GM23248 (cell line): Measurements from ENCODE around the gene CLIP2. TPM values are rescaled to one million over a fixed set of nuclear protein-coding genes. Genes with fewer than 3 reads are reported as not detected.

Experiments used
- DNase-seq: peaks from one replicate; pipeline ENCODE4 v3.0.0-alpha.2; 2015
- H2AFZ ChIP-seq: fragments of 200-600 bp; sonication (generic); 2 replicates; pipeline ENCODE4 v1.6.1; 2016; ENCODE audit warnings: antibody characterized with exemption
- H3F3A ChIP-seq: fragments of 200-600 bp; sonication (generic); 2 replicates; pipeline ENCODE4 v1.6.1; 2016; ENCODE audit warnings: mild to moderate bottlenecking, antibody characterized with exemption, mixed run types; ENCODE audit not compliant: insufficient read depth
- H3K27ac ChIP-seq: fragments of 200-600 bp; sonication (generic); 2 replicates; pipeline ENCODE4 v1.5.1; 2016; ENCODE audit warnings: mild to moderate bottlenecking
- H3K27me3 ChIP-seq: fragments of 200-600 bp; sonication (generic); replicated peaks from 2 replicates; pipeline ENCODE4 v1.6.1; 2016; ENCODE audit warnings: mild to moderate bottlenecking; ENCODE audit not compliant: insufficient read depth
- H3K36me3 ChIP-seq: fragments of 200-600 bp; sonication (generic); 2 replicates; pipeline ENCODE4 v1.6.1; 2016; ENCODE audit warnings: low read depth, mild to moderate bottlenecking
- H3K4me1 ChIP-seq: fragments of 200-600 bp; sonication (generic); 2 replicates; pipeline ENCODE4 v1.6.1; 2016; ENCODE audit warnings: mild to moderate bottlenecking; ENCODE audit not compliant: insufficient read depth
- H3K4me2 ChIP-seq: fragments of 200-600 bp; sonication (generic); one replicate; pipeline ENCODE4 v1.6.1; 2016; ENCODE audit warnings: mild to moderate bottlenecking; ENCODE audit not compliant: unreplicated experiment
- H3K4me3 ChIP-seq: fragments of 200-600 bp; sonication (generic); 2 replicates; pipeline ENCODE4 v1.5.1; 2016; ENCODE audit warnings: mild to moderate bottlenecking
- H3K79me2 ChIP-seq: fragments of 200-600 bp; sonication (generic); 2 replicates; pipeline ENCODE4 v1.6.1; 2016; ENCODE audit warnings: mild to moderate bottlenecking; ENCODE audit not compliant: insufficient read depth
- H3K9ac ChIP-seq: fragments of 200-600 bp; sonication (generic); 2 replicates; pipeline ENCODE4 v1.6.1; 2016; ENCODE audit warnings: mild to moderate bottlenecking
- H3K9me2 ChIP-seq: fragments of 200-600 bp; sonication (generic); 2 replicates; pipeline ENCODE4 v1.6.1; 2016; ENCODE audit warnings: mixed run types, mild to moderate bottlenecking, moderate library complexity; ENCODE audit not compliant: insufficient read depth
- H3K9me3 ChIP-seq: fragments of 200-600 bp; sonication (generic); one replicate; pipeline ENCODE4 v1.6.1; 2017; ENCODE audit warnings: low read depth
- H4K20me1 ChIP-seq: fragments of 200-600 bp; sonication (generic); 2 replicates; pipeline ENCODE4 v1.6.0; 2016; ENCODE audit not compliant: insufficient read depth
- EZH2 ChIP-seq: fragments of 200-600 bp; sonication (generic); IDR thresholded peaks from 2 replicates; pipeline ENCODE4 v1.6.1; 2018; ENCODE audit warnings: antibody characterized with exemption, mild to moderate bottlenecking; ENCODE audit not compliant: insufficient read depth, poor library complexity, severe bottlenecking
- EZH2phosphoT487 ChIP-seq: fragments of 200-600 bp; sonication (generic); IDR thresholded peaks from 2 replicates; pipeline ENCODE4 v1.6.1; 2018; ENCODE audit warnings: antibody characterized with exemption, moderate library complexity, mild to moderate bottlenecking, low read depth; ENCODE audit not compliant: insufficient read depth
- WGBS, 2 experiments: methylation state at CpG; one replicate each; pipeline ENCODE4 v1.1.6; 2015 to 2017; ENCODE audit warnings: low lambda C conversion rate in 2 of 2, low coverage in 1 of 2; ENCODE audit errors: missing lambda C conversion rate in 2 of 2; 5-methylcytosine and 5-hydroxymethylcytosine counted together
- in situ Hi-C: fragments of 300-500 bp; cut with MboI; formaldehyde crosslinking; loops from 2 replicates; pipeline ENCODE4 v1.15.0; 2020
- polyA plus RNA-seq: library from polyadenylated mRNA; unstranded; fragments of >200 nt; fragmentation: Nextera tagmentation; extraction: Ambion mirVana; gene quantifications from 2 replicates; pipeline ENCODE4 v1.2.1, GENCODE V29; 2016
- total RNA-seq: library from RNA; depleted of rRNA; stranded (reverse); fragments of >200 nt; shearing (Covaris generic); gene quantifications from 2 replicates; pipeline ENCODE4 v1.2.3, GENCODE V29; 2014

CLIP2 gene
- total and polyA plus RNA-seq, 2 experiments from 2014 or later, result 13.2 to 40.7 TPM

GRCh38 chr7:74324531-74325209, 35.5 kb downstream of the CLIP2 start:
- no peak for DNase-seq
- Histone ChIP-seq H3K27me3 (no peaks in the 10 kb centered on the region), H3K27ac (no peak overlapping the region), H3K9ac (no peak overlapping the region), H3K36me3 (no peaks in the 10 kb centered on the region; the same call in 1 of the 2 replicates), H3K9me2 (no peaks in the 10 kb centered on the region), H3K9me3 (no peaks in the 10 kb centered on the region), H4K20me1 (no peaks in the 10 kb centered on the region; the same call in 1 of the 2 replicates), H3K4me3 (no peak overlapping the region), H3F3A (no peaks in the 10 kb centered on the region), H3K4me2 (no peak overlapping the region), H2AFZ (no peak overlapping the region), H3K79me2 (peaks cover 30% of the 10 kb centered on the region), H3K4me1 (no peaks in the 10 kb centered on the region)
- no peak for TF ChIP-seq EZH2
- no peak for TF ChIP-seq EZH2phosphoT487
- in situ Hi-C loops, result no loop called here
- WGBS, 2 experiments, result 54 to 61% methylated on average over 9 to 12 of the region's 12 CpGs

- no peak overlapping the region for H3K4me2 ChIP-seq
- H3K27me3 ChIP-seq, result no peaks in the 10 kb centered on the region
- H2AFZ ChIP-seq, result no peak overlapping the region
- no peak for DNase-seq
- no peaks in the 10 kb centered on the region for H3K4me1 ChIP-seq
- peaks cover 30% of the 10 kb centered on the region for H3K79me2 ChIP-seq
- H3K9me2 ChIP-seq, result no peaks in the 10 kb centered on the region
- in situ Hi-C loops, result no loop called here
- TF ChIP-seq EZH2 (no peak), EZH2phosphoT487 (no peak)
- no peak overlapping the region for H3K27ac ChIP-seq
- no peak overlapping the region for H3K4me3 ChIP-seq
- WGBS, 2 experiments, result 83 to 85% methylated on average over 9 of the region's 9 CpGs
- H3F3A ChIP-seq, result no peaks in the 10 kb centered on the region
- no peak overlapping the region for H3K9ac ChIP-seq
- no peaks in the 10 kb centered on the region for H3K9me3 ChIP-seq
- H4K20me1 ChIP-seq, result no peaks in the 10 kb centered on the region; the same call in 1 of the 2 replicates
- no peaks in the 10 kb centered on the region; the same call in 1 of the 2 replicates for H3K36me3 ChIP-seq
Observed at GRCh38 chr7:74325210-74325565, 36.0 kb downstream of the CLIP2 start.

- H2AFZ ChIP-seq, result no peak overlapping the region
- H4K20me1 ChIP-seq, result no peaks in the 10 kb centered on the region
- peaks cover 1% of the 10 kb centered on the region for H3K4me1 ChIP-seq
- DNase-seq, result no peak
- no peak overlapping the region for H3K4me3 ChIP-seq
- H3K9me3 ChIP-seq, result no peaks in the 10 kb centered on the region
- H3K79me2 ChIP-seq, result peaks cover 19% of the 10 kb centered on the region
- 74 to 82% methylated on average over 7 of the region's 7 CpGs for WGBS, 2 experiments
- TF ChIP-seq EZH2phosphoT487 (no peak), EZH2 (no peak)
- no peaks in the 10 kb centered on the region for H3K9me2 ChIP-seq
- H3K4me2 ChIP-seq, result no peak overlapping the region
- H3F3A ChIP-seq, result no peaks in the 10 kb centered on the region
- H3K36me3 ChIP-seq, result no peaks in the 10 kb centered on the region
- H3K9ac ChIP-seq, result no peak overlapping the region
- no peak overlapping the region for H3K27ac ChIP-seq
- H3K27me3 ChIP-seq, result no peaks in the 10 kb centered on the region
- in situ Hi-C loops, result no loop called here
Observed at GRCh38 chr7:74329225-74329624, 40.0 kb downstream of the CLIP2 start.

DNA sequence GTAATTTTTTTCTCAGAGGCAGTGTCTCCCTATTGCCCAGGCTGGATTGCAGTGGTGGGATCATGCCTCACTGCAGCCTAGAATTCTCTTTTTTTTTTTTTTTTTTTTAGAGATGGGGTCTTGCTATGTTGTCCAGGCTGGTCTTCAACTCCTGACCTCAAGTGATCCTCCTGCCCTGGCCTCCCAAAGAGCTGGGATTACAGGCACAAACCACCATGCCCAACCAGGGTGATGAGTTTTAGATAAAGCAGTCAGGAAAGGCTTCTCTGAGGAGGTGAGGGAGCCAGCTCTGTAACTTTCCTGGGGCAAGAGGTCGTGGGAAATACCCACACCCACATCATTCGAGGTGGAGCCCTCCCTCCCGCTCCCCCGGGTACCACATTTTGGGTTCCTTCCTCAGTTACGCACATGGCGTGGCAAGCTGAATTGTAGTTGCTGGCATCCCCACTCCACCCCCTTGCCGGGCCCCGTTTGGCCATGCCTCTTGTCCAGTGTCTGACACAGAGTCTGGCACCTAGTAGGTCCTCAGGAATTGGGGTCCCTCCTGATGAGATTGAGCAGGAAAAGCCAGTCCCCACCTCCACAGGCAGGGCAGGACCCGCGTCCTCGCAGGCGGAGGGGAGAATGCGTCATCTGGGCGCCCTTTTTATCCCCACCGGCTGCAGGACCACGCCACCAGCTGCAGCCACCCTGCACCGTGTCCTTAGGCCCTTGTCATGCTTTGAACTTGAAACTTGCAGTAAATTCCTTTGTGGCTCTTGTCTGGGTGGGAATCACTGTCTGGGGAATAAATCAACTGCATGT, 43.4 kb downstream of the CLIP2 start:
- DNase-seq, result no peak
- H3K36me3 ChIP-seq, result no peaks in the 10 kb centered on the region
- H4K20me1 ChIP-seq, result no peaks in the 10 kb centered on the region
- H3K4me2 ChIP-seq, result no peak overlapping the region
- no peaks in the 10 kb centered on the region for H3K27me3 ChIP-seq
- H3K9me2 ChIP-seq, result no peaks in the 10 kb centered on the region
- no peaks in the 10 kb centered on the region for H3K9me3 ChIP-seq
- no peak overlapping the region for H3K4me3 ChIP-seq
- H3K79me2 ChIP-seq, result peaks cover 7% of the 10 kb centered on the region
- 98% methylated on average over 16 to 17 of the region's 17 CpGs for WGBS, 2 experiments
- TF ChIP-seq EZH2 (no peak), EZH2phosphoT487 (no peak)
- H3F3A ChIP-seq, result no peaks in the 10 kb centered on the region
- H3K9ac ChIP-seq, result no peak overlapping the region
- H2AFZ ChIP-seq, result no peak overlapping the region
- no peak overlapping the region for H3K27ac ChIP-seq
- peaks cover 4% of the 10 kb centered on the region for H3K4me1 ChIP-seq
- in situ Hi-C loops, result no loop called here
